ENCODE measurements around the gene PIF1.

PIF1 gene

GRCh38 chr15:64767203-64767602 lies 58.2 kb downstream of the PIF1 start:
- Histone ChIP-seq H3K4me1 (no peaks in the 10 kb centered on the region), H3K4me3 (no peak overlapping the region), H3K9me3 (no peaks in the 10 kb centered on the region), H3K36me3 (replicated peaks) (no peaks in the 10 kb centered on the region; the same call in 1 of the 2 replicates), H3K27me3 (ENCODE audit: low read depth) (no peaks in the 10 kb centered on the region)
- DNase-seq (ENCODE audit: low spot score in 2 of 2) = no peak
- in situ Hi-C loops (cut with MboI; ENCODE audit: low sequenced_read_pairs) = no loop called here

GRCh38 chr15:64766058-64766457 lies 59.4 kb downstream of the PIF1 start:
- in situ Hi-C loops (cut with MboI; ENCODE audit: low sequenced_read_pairs) = no loop called here
- no peak for DNase-seq (ENCODE audit: low spot score in 2 of 2)
- H3K27me3 ChIP-seq (ENCODE audit: low read depth) = no peaks in the 10 kb centered on the region

More at GRCh38 chr15:64766058-64766457, 59.4 kb downstream of the PIF1 start:
- Histone ChIP-seq H3K4me3 (no peak overlapping the region), H3K36me3 (replicated peaks) (no peaks in the 10 kb centered on the region; the same call in 1 of the 2 replicates), H3K9me3 (0 out of 2 replicates have a peak, but pooled peaks cover 2% of the 10 kb centered on the region), H3K4me1 (no peaks in the 10 kb centered on the region)
